Erythroblast (primary cell): ENCODE results near the gene KRTAP17-1.
"Not testable (repeated sequence)": the region's sequence is repeated elsewhere in the genome, so short reads cannot be mapped to it uniquely, and the experiment has no call there.

Experiments used
- GATA1 ChIP-seq: IDR thresholded peaks from 2 replicates; pipeline ENCODE4 v1.6.1; 2011; ENCODE audit warnings: low read depth, mild to moderate bottlenecking, control low read depth, low read length, moderate library complexity
- POLR2A ChIP-seq: IDR thresholded peaks from 2 replicates; pipeline ENCODE4 v1.6.1; 2011; ENCODE audit warnings: mild to moderate bottlenecking, low read length

DNA sequence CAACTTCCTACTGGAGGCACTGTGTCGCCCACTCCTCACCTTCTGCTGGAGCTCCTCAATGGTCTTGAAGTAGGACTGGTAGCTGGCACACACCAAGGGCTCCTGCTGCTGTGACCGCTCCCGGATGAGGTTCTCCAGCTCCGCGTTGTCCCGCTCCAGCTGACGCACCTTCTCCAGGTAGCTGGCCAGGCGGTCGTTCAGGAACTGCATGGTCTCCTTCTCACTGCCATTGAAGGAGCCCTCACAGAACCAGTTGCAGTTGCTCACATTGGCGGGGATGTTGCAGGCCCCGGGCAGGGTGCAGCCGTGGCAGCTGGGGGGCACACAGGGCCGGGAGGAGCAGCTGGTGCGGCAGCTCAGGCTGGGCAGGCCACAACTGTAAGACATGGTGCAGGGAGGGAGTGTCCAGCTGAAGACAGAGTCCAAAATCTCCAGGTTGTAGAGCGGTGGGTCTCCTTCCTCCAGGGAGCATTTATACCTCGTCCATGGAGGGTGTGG, 34.9 kb upstream of the KRTAP17-1 start, which contains the start of gene KRT33A:
- TF ChIP-seq POLR2A, GATA1: not testable (repeated sequence)
